SU-DHL-6 (cell line): Measurements from ENCODE around the gene TNFRSF4.

ENCODE experiments used
- EZH2phosphoT487 ChIP-seq: fragments of 200-600 bp; sonication (generic), shearing (Covaris generic); conservative IDR thresholded peaks from 2 replicates; pipeline ENCODE4 v1.6.1; 2018; ENCODE audit warnings: mild to moderate bottlenecking, antibody characterized with exemption, low read length, moderate library complexity, mixed read lengths
- TF ChIP-seq, protein P1 (sequence below): fragments of 200-600 bp; sonication (generic); IDR thresholded peaks from one replicate; pipeline ENCODE4 v1.5.1; 2017; ENCODE audit warnings: antibody characterized with exemption, mild to moderate bottlenecking, low read length, moderate library complexity; ENCODE audit not compliant: insufficient read depth, poor library complexity, severe bottlenecking

DNA sequence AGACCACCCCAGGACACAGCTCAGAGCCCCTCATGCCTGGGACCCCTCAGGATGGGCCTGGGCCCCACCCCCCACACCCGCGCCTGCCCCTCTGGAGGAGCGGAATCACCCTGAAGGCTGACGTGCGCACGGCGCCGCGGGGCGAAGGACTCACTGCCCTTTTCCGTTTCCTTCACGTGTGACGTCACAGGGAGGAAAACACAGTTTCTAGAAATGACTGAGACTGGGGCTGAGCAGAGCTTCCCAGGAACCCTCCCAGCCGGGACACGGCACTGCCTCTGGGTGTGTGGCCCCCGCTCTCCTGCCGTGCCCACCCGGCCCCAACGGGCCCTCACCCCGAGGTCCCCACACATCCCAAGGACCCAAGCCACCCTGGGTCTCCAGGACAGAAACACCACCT is 5.4 kb upstream of the TNFRSF4 start:
- TF ChIP-seq, protein P1, sequence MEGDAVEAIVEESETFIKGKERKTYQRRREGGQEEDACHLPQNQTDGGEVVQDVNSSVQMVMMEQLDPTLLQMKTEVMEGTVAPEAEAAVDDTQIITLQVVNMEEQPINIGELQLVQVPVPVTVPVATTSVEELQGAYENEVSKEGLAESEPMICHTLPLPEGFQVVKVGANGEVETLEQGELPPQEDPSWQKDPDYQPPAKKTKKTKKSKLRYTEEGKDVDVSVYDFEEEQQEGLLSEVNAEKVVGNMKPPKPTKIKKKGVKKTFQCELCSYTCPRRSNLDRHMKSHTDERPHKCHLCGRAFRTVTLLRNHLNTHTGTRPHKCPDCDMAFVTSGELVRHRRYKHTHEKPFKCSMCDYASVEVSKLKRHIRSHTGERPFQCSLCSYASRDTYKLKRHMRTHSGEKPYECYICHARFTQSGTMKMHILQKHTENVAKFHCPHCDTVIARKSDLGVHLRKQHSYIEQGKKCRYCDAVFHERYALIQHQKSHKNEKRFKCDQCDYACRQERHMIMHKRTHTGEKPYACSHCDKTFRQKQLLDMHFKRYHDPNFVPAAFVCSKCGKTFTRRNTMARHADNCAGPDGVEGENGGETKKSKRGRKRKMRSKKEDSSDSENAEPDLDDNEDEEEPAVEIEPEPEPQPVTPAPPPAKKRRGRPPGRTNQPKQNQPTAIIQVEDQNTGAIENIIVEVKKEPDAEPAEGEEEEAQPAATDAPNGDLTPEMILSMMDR = no peak
- TF ChIP-seq EZH2phosphoT487 = no peak
